HG03060 (cell line): ENCODE data around the gene SHISA4.

Experiments
- ATAC-seq: cut with Tn5 transposase; IDR thresholded peaks from one replicate; pipeline ENCODE4 v1.9.1; 2021; ENCODE audit warnings: low read depth, moderate number of reproducible peaks; ENCODE audit not compliant: unreplicated experiment

SHISA4 gene

DNA sequence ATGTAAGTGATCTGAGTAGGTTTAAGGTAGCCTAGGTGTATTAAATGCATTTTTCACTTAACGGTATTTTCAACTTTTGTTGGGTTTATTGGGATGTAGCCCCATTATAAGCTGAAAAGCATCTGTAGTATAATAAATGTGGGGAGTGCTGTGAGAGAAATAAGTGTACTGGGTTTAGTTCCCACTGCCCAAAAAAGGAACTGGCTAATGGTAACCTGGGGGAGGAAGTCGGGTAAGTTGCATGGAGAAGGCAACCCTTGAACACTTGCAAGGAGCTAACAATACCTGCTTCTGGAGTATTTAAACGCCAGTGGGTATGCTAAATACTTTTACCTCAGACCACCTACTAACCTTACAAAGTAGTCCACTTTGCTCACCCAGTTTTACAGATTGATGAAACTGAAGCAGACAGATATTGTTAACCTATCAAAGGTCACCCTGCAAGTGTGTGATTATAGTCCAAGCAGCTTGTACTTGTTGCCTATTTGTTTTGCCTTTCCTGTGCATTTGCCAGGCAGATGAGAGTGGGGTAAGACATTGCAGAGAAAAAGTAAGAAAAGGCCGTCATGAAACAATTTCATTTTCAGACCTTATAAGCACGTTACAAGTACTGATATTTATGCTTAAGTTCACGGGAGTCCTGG lies 7.6 kb upstream of the SHISA4 start:
- ATAC-seq = no peak

- no peak for ATAC-seq
Measured at GRCh38 chr1:201881617-201882016, 7.1 kb upstream of the SHISA4 start.

- ATAC-seq = peak; percentile 67
Measured at GRCh38 chr1:201882665-201883132, 6.0 kb upstream of the SHISA4 start.

GRCh38 chr1:201883266-201883665 lies 5.4 kb upstream of the SHISA4 start:
- ATAC-seq = no peak

DNA sequence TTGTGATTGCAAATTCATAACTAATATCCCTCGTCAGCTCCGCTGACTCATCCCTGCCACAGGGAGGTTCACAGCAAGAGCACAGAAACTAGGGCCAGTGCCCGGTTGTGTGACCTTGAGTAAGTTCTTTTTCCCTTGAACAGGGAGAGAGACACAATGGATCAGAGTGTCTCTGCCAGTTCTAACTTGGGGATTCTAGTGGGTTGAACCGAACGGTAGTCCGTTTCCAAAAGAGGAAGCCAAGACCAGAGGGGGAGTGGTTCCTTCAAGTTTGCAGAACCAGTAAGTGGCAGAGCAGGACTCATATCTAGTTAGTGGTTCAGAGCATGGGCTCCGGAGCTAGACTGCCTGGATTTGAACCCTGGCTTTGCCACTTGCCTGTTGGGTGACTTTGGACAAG lies 4.9 kb upstream of the SHISA4 start:
- ATAC-seq = no peak

DNA sequence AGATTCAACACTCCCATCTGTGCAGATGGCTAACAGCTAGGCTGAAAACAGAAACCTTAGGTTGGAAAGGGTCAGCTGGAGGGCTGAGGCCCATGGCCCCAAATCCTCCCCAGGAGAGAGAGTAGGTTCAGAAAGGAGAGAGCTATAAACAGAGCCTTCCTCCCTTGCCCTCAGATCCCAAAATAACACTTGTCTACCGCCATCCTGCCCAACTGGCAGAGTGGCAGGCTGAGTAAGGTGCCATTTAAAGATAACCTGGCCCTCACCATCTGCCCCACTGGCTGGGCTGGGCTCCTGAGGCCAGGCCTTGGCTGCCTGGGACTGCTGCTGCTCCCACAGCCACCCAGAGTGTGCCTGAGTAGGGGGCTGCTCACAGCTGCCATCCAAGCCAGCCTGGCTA lies 4.3 kb upstream of the SHISA4 start:
- no peak for ATAC-seq

GRCh38 chr1:201885531-201886075 lies 3.1 kb upstream of the SHISA4 start:
- ATAC-seq = no peak

GRCh38 chr1:201886103-201886885 lies 2.4 kb upstream of the SHISA4 start:
- no peak for ATAC-seq

GRCh38 chr1:201887116-201887866 lies 1.4 kb upstream of the SHISA4 start:
- ATAC-seq = no peak

- ATAC-seq = no peak
Measured at GRCh38 chr1:201889090-201889968, 631 bp downstream of the SHISA4 start.

DNA sequence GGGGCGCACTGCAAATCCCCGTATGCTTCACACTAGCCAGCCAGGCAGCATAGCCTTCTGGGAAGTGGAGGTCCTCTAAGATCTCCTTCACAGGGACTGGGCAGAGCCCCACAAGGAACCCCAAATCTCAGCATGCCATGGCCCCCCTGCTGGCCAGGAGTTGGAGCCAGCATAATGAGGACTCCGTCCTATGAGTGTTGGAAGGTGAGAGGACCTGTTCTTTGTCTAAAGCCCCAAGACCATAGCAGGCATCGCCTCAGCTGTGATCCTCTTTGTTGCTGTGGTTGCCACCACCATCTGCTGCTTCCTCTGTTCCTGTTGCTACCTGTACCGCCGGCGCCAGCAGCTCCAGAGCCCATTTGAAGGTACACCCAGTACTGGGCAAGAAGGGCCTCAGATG lies 1.5 kb downstream of the SHISA4 start:
- ATAC-seq = no peak

DNA sequence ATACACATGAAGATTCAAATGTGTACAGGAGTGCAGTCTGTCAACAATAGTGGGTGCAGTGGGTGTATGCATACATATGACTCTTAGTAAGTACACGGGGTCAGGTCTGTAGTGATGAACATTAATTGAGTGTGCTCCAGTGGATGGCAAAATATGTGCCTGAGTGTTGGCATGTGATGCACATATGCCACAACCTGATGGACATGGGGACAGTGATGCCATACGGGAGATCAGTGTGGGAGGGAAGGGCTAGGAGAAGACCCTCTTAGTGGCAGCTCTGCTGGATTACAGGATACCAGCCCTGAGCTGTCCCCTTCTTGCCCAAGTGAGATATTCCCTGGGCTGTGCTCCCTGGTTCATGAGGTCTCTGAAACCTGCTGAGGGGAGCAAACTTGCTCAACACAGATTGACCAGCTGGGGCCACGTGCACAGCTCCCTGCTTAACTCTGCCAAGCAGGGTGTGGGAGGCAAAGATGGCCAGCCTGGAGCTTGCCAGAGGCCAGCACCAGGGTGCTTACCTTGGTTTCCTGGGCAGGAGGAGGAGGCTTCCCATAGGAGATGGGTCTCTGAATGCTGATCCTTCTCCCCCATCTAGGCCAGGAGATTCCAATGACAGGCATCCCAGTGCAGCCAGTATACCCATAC lies 2.2 kb downstream of the SHISA4 start:
- no peak for ATAC-seq

GRCh38 chr1:201891451-201892045 lies 2.9 kb downstream of the SHISA4 start:
- ATAC-seq = no peak

GRCh38 chr1:201892211-201892610 lies 3.5 kb downstream of the SHISA4 start:
- ATAC-seq = no peak

DNA sequence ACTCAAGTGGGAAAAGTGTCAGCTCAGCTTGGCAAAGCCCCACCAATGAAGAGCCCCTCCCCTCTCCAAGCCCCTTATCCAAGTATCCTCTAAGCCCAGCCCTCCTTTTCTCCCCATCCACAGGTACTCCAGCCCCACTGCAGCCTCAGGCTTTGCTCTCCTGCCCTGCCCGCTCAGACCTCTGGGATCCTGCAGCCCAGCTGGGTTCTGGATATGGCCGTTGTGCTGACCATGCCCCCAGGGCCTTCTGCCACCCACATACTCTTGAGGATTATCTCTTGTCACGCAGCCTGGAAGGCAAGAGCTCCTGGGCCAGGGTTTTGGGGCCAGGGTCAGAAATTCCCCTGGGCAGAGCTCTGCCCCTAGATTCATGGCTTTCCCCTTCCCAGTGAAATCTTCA lies 4.7 kb downstream of the SHISA4 start:
- no peak for ATAC-seq

- ATAC-seq = no peak
Measured at GRCh38 chr1:201894343-201895119, 5.8 kb downstream of the SHISA4 start.

- no peak for ATAC-seq
Measured at GRCh38 chr1:201895120-201895665, 6.5 kb downstream of the SHISA4 start.
